K562 (cell line): ENCODE results near the gene LYRM1. TPM values are rescaled to one million over a fixed set of nuclear protein-coding genes. Genes with fewer than 3 reads are reported as not detected.

ENCODE experiments used
- ATF1 ChIP-seq, 2 experiments: fragments of 450-650 bp in 1 of 2; IDR thresholded peaks; 2 replicates each; pipeline ENCODE4 v1.6.1; 2016; ENCODE audit warnings: missing compliant biosample characterization in 1 of 2, missing genetic modification characterization in 1 of 2
- BCOR ChIP-seq: fragments of 450-650 bp; IDR thresholded peaks from 2 replicates; pipeline ENCODE4 v1.6.1; 2016
- BRCA1 ChIP-seq, 2 experiments: fragments of 450-650 bp in 1 of 2; sonication (generic) in 1 of 2; formaldehyde crosslinking in 1 of 2; IDR thresholded peaks; 2 replicates each; pipeline versions ENCODE4 v1.5.0 to v1.6.1; 2017 to 2020; ENCODE audit warnings: mild to moderate bottlenecking in 1 of 2, missing genetic modification reagents in 1 of 2
- DPF2 ChIP-seq: fragments of 450-650 bp; IDR thresholded peaks from 2 replicates; pipeline ENCODE4 v1.6.1; 2016
- E2F6 ChIP-seq, 2 experiments: IDR thresholded peaks; 2 replicates each; pipeline ENCODE4 v1.6.1; 2011; ENCODE audit warnings: borderline replicate concordance in 1 of 2, control low read depth in 1 of 2, low read depth in 1 of 2, low read length in 1 of 2, mild to moderate bottlenecking in 1 of 2, mixed read lengths in 1 of 2, moderate library complexity in 1 of 2; ENCODE audit not compliant: insufficient read depth in 1 of 2, insufficient read length in 1 of 2, poor library complexity in 1 of 2, severe bottlenecking in 1 of 2; ENCODE audit errors: extremely low read depth in 1 of 2
- GMEB1 ChIP-seq: fragments of 250-450 bp; sonication (Bioruptor Pico); IDR thresholded peaks from 2 replicates; pipeline ENCODE4 v1.4.0; 2020; ENCODE audit warnings: mild to moderate bottlenecking
- KDM1A ChIP-seq, 2 experiments: fragments of 450-650 bp; IDR thresholded peaks; 2 replicates each; pipeline ENCODE4 v1.6.1; 2016; ENCODE audit warnings: mild to moderate bottlenecking in 2 of 2
- KDM5B ChIP-seq: fragments of 200-600 bp; sonication (generic); IDR thresholded peaks from 2 replicates; pipeline ENCODE4 v1.6.1; 2012; ENCODE audit warnings: low read depth, mild to moderate bottlenecking, moderate library complexity, low read length, control low read depth, inconsistent platforms; ENCODE audit not compliant: insufficient replicate concordance
- LEF1 ChIP-seq: fragments of 450-650 bp; IDR thresholded peaks from 2 replicates; pipeline ENCODE4 v1.6.1; 2016; ENCODE audit warnings: mild to moderate bottlenecking
- RBM22 ChIP-seq: fragments of 200-400 bp; formaldehyde crosslinking; IDR thresholded peaks from 2 replicates; pipeline ENCODE4 v1.6.1; 2018; ENCODE audit warnings: low read length, low read depth; ENCODE audit not compliant: poor library complexity, severe bottlenecking
- SAP30 ChIP-seq: fragments of 200-600 bp; sonication (generic); IDR thresholded peaks from 2 replicates; pipeline ENCODE4 v1.6.1; 2012; ENCODE audit warnings: borderline replicate concordance, low read depth, mild to moderate bottlenecking, moderate library complexity, low read length, control low read depth, inconsistent platforms; ENCODE audit not compliant: insufficient read depth, poor library complexity, severe bottlenecking
- SRF ChIP-seq, 2 experiments: fragments of 250-450, 450-650 bp in 1 of 2; sonication (Bioruptor Pico) in 1 of 2; sonication (generic) in 1 of 2; formaldehyde crosslinking; IDR thresholded peaks; 2 replicates each; pipeline versions ENCODE4 v1.5.0 to v1.5.1; 2020 to 2022; ENCODE audit warnings: mild to moderate bottlenecking in 1 of 2, missing genetic modification reagents in 1 of 2
- SRSF3 ChIP-seq: fragments of 200-400 bp; formaldehyde crosslinking; IDR thresholded peaks from 2 replicates; pipeline ENCODE4 v1.6.1; 2016; ENCODE audit warnings: mild to moderate bottlenecking, low read length, moderate library complexity; ENCODE audit not compliant: insufficient read depth
- SRSF7 ChIP-seq: fragments of 200-400 bp; formaldehyde crosslinking; optimal IDR thresholded peaks from 2 replicates; pipeline ENCODE3; 2017; ENCODE audit warnings: mild to moderate bottlenecking, low read depth, low read length
- TEAD4 ChIP-seq, 2 experiments: sonication (generic) in 1 of 2; formaldehyde crosslinking in 1 of 2; IDR thresholded peaks; 2 replicates each; pipeline versions ENCODE4 v1.6.1 to v1.8.0; 2012 to 2022; ENCODE audit warnings: borderline replicate concordance in 1 of 2, inconsistent platforms in 1 of 2, low read length in 1 of 2, mild to moderate bottlenecking in 1 of 2, missing genetic modification reagents in 1 of 2
- ZFX ChIP-seq: sonication (generic); formaldehyde crosslinking; IDR thresholded peaks from 2 replicates; pipeline ENCODE4 v1.8.0; 2022; ENCODE audit warnings: mild to moderate bottlenecking, missing genetic modification reagents, moderate library complexity
- ZKSCAN1 ChIP-seq: fragments of 150-350 bp; IDR thresholded peaks from 2 replicates; pipeline ENCODE4 v1.6.1; 2016; ENCODE audit warnings: low read depth, low read length
- ZMIZ1 ChIP-seq, 2 experiments: fragments of 150-350 bp in 1 of 2; IDR thresholded peaks; 2 replicates each; pipeline ENCODE4 v1.6.1; 2012 to 2016; ENCODE audit warnings: low read depth in 2 of 2, low read length in 2 of 2, mild to moderate bottlenecking in 1 of 2, moderate library complexity in 1 of 2
- ZNF174 ChIP-seq: fragments of 250-450 bp; sonication (Bioruptor Pico); IDR thresholded peaks from 2 replicates; pipeline ENCODE4 v1.4.0; 2020; ENCODE audit warnings: mild to moderate bottlenecking
- ZNF444 ChIP-seq: fragments of 250-450 bp; sonication (Bioruptor Pico); IDR thresholded peaks from 2 replicates; pipeline ENCODE4 v1.4.0; 2020; ENCODE audit warnings: mild to moderate bottlenecking, moderate library complexity
- polyA plus RNA-seq, 8 experiments: library from polyadenylated mRNA; depleted of rRNA in 4 of 8; stranded (reverse) in 5 of 8; unstranded in 3 of 8; fragments of >200 nt; fragmentation: Nextera tagmentation in 2 of 8; fragmentation: Illumina TruSeq in 1 of 8; extraction: Ambion mirVana in 2 of 8; extraction: Trizol in 1 of 8; gene quantifications; 2 replicates each; pipeline versions ENCODE4 v1.2.1 to v1.2.3, GENCODE V29; 2011 to 2014; ENCODE audit warnings: inconsistent platforms in 1 of 8, missing spikeins in 1 of 8
- total RNA-seq, 7 experiments: library from RNA; depleted of rRNA in 6 of 7; stranded (reverse); fragments of >200 nt in 6 of 7; fragmentation: Illumina TruSeq in 2 of 7; extraction: Trizol in 2 of 7; gene quantifications; 2 replicates each; pipeline versions ENCODE4 v1.2.1 to v1.2.3, GENCODE V29; 2011 to 2021; ENCODE audit warnings: low replicate concordance in 1 of 7

The LYRM1 gene
- total and polyA plus RNA-seq, 9 of the 15 experiments (the other 6 are each of a cell fraction or from before 2014, with no cell fraction given) = 17.5 to 44.1 (median 32.7) TPM

GRCh38 chr16:20900299-20901067 lies at the start of gene LYRM1, which contains the start of gene DCUN1D3 (continued):
- TF ChIP-seq SRSF3 (no peak), ZNF174 (CRISPR knock-in tag) (no peak), DPF2 (peak; percentile 47; the same call in 1 of the 2 replicates), GMEB1 (CRISPR knock-in tag) (peak; percentile 97), ZKSCAN1 (no peak), ATF1 (CRISPR knock-in tag; IDR thresholded peaks at IDR 0.05) (peak; percentile 12; the same call in 1 of the 2 replicates), ATF1 (tag; IDR thresholded peaks at IDR 0.05) (peak; percentile 97), ZMIZ1 (IDR thresholded peaks at IDR 0.05; ENCODE audit: low read depth in 2 of 2, low read length in 2 of 2) (no peak), SRF (CRISPR knock-in tag; IDR thresholded peaks at IDR 0.05) (peak; percentile 45 to 89; a peak in 3 of 4 replicates), KDM5B (peak; percentile 68), E2F6 (IDR thresholded peaks at IDR 0.05; ENCODE audit: borderline replicate concordance in 1 of 2, extremely low read depth in 1 of 2, insufficient read depth in 1 of 2, insufficient read length in 1 of 2, low read depth in 1 of 2, low read length in 1 of 2, poor library complexity in 1 of 2, severe bottlenecking in 1 of 2) (peak in 1 of 2 experiments; percentile 11), SRSF7 (no peak), ZFX (CRISPR knock-in tag) (peak; percentile 92), BCOR (0 out of 2 replicates have a peak, but pooled peaks have one; percentile 14), LEF1 (no peak), SAP30 (no peak), RBM22 (peak; percentile 82), KDM1A (IDR thresholded peaks at IDR 0.05) (peak; percentile 51 to 69; a peak in 3 of 4 replicates), ZNF444 (CRISPR knock-in tag) (no peak), TEAD4 (IDR thresholded peaks at IDR 0.05; ENCODE audit: low read length) (no peak), TEAD4 (CRISPR knock-in tag; IDR thresholded peaks at IDR 0.05; ENCODE audit: borderline replicate concordance) (no peak), BRCA1 (IDR thresholded peaks at IDR 0.05) (no peak), BRCA1 (CRISPR knock-in tag; IDR thresholded peaks at IDR 0.05) (no peak)
